ENCODE data around the gene DLGAP1. TPM values are rescaled to one million over a fixed set of nuclear protein-coding genes. Genes with fewer than 3 reads are reported as not detected.
A peak's percentile ranks its signal among the peaks of the same experiment; 100 is the strongest.

DLGAP1 gene
- total and polyA plus RNA-seq, 5 experiments from 2014 or later: not detected

DNA sequence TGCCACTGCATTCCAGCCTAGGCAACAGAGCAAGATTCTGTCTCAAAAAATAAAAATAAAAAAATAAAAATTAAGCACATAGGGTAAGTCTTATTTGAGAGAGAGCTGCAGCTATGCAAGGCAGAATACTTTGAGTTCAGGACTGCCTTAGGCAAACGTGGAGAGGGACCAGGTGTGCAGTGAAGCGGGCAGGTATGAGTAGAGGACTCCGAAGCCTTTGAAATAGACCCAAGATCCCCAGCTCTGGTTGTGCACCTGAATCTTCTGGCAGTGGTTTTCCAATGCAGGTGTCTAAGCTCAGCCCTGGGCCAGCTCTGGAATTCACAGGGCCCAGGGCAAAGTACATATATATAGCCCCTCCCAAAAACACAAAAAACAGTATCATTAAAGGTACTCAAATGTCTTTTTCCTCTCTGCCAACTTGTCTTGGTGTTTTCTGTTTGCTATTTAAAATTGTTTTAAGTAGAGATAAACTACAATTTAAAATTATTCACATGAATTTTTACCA, 983.9 kb downstream of the DLGAP1 start:
- no peak for DNase-seq
- no peak for ATAC-seq
- H3K4me1 Mint-ChIP-seq: peaks cover 6 to 13% (median 11%) of the 10 kb centered on the region in 4 donors
- H3K27me3 Mint-ChIP-seq: peaks cover 0 to 5% (median 0%) of the 10 kb centered on the region in 5 donors
- no peaks in the 10 kb centered on the region for H3K36me3 Mint-ChIP-seq
- H3K27ac Mint-ChIP-seq: no peak overlapping the region
- H3K4me3 Mint-ChIP-seq: no peak overlapping the region
- H3K9me3 Mint-ChIP-seq: peaks cover 0 to 2% (median 0%) of the 10 kb centered on the region in 9 donors
- POLR2A ChIA-PET: no interaction called here

DNA sequence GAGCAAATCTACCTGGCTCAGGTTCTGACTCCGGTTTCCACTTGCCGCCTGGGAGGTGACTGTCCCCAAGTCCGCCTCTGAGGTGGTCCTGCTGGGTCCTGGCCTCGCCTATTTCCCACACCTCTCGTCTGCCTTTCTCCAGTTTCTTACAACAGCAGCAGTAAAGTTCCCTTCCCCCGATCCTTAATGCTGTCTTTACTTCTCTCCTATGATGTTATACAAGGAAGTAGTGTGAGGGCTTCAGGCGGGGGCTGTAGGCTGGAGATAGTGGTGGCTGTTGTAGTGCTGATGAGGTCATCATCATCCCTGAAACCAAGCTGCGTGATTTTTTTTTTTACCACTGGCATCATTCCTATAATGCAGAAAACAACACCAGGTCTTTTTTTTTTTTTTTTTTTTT, 986.3 kb downstream of the DLGAP1 start:
- POLR2A ChIA-PET: no interaction called here
- Mint-ChIP-seq H3K4me1 (peaks cover 6 to 17% (median 16%) of the 10 kb centered on the region in 4 donors), H3K9me3 (no peaks in the 10 kb centered on the region), H3K36me3 (no peaks in the 10 kb centered on the region), H3K27me3 (no peaks in the 10 kb centered on the region), H3K4me3 (no peak overlapping the region), H3K27ac (peak overlapping the region in 2 of 10 donors; percentile 54 to 56)
- ATAC-seq (no peak), DNase-seq (no peak)

DNA sequence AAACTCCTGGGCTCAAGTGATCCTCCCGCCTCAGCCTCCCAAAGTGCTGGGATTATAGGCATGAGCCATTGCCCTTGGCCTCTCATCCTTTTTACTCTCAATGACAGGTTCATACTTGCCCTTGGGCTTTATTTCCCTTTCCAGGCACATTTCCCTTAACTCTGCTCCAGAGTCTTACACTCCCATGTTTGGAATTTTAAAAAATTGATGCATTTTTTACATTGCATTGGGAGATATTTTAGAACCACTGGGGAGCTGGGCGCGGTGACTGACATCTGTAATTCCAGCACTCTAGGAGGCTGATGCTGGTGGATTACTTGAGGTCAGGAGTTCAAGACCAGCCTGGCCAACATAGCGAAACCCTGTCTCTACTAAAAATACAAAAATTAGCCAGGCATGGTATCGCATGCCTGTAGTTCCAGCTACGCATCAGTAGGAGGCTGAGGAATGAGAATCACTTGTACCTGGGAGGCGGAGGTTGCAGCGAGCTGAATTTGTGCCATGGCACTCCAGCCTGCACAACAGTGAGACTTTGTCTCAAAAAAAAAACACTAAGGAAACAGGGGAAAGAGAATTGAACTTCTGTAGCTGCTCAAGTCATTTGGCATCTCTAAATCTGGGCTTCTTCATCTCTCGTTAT, 986.9 kb downstream of the DLGAP1 start:
- POLR2A ChIA-PET: no interaction called here
- no peak overlapping the region for H3K27ac Mint-ChIP-seq

DNA sequence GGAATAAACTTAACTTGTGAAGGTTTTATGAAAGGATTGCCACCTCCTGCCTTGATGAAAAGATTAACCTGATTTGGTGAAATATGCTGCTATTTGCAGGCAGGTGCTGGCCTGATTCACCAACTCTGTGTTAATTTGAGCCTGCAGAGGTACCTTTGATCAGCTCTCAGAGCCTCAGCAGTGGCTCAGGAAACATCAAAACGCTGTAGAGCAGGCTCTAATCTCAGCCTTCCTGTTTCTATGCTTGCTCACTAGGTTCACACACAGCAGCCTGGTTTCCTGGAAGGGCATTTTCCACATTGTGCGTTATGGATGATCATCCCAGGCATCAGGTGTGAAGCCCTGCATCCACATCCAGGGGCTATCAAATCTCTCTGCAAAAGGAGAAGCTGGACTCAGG, 988.2 kb downstream of the DLGAP1 start:
- H3K4me3 Mint-ChIP-seq: peak overlapping the region in 6 of 10 donors; percentile 3 to 46 (median 31)
- peak overlapping the region in 7 of 10 donors; percentile 3 to 78 (median 45) for H3K27ac Mint-ChIP-seq
- H3K9me3 Mint-ChIP-seq: peaks cover 0 to 8% (median 0%) of the 10 kb centered on the region in 9 donors
- DNase-seq (peak in 3 of 10 donors; percentile 21 to 45 (median 33)), ATAC-seq (peak; percentile 95)
- peaks cover 6 to 17% (median 17%) of the 10 kb centered on the region in 4 donors for H3K4me1 Mint-ChIP-seq
- H3K27me3 Mint-ChIP-seq: no peaks in the 10 kb centered on the region
- POLR2A ChIA-PET: interaction anchor here (1.1 to 1.9 kb wide), 2 partner anchors 15 to 127 kb away, joined by 3 to 6 read pairs; no protein-coding TSS in a partner anchor
- H3K36me3 Mint-ChIP-seq: peaks cover 0 to 5% (median 4%) of the 10 kb centered on the region in 3 donors

More for the DNA sequence above, 986.9 kb downstream of the DLGAP1 start:
- Mint-ChIP-seq H3K36me3 (no peaks in the 10 kb centered on the region), H3K4me3 (no peak overlapping the region), H3K27me3 (no peaks in the 10 kb centered on the region), H3K9me3 (no peaks in the 10 kb centered on the region), H3K4me1 (peaks cover 6 to 17% (median 16%) of the 10 kb centered on the region in 4 donors)
- DNase-seq (no peak), ATAC-seq (no peak)

DNA sequence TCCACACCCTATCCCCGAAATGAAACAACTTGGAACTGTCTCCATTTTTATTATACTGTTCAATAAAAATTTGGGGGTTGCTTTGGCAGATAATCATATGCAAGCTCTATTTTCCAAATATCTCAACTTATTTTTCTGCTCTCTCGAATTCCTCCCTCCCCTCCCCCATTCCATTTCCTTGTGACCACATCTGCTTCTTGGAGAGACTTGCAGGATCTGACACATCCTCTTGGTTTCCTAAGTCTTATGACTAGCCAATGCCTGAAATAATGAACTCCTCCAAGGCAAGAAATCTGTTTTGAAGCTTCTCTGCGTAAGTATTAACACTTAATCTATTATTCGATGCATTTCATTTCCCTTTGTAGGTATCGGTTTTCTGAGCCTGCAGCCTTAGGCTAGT, 989.1 kb downstream of the DLGAP1 start:
- no peak for ATAC-seq
- peak overlapping the region in 3 of 10 donors; percentile 32 to 63 (median 41) for H3K27ac Mint-ChIP-seq
- H3K36me3 Mint-ChIP-seq: peaks cover 1 to 9% (median 6%) of the 10 kb centered on the region in 3 donors
- peaks cover 6 to 17% (median 17%) of the 10 kb centered on the region in 4 donors for H3K4me1 Mint-ChIP-seq
- POLR2A ChIA-PET: interaction anchor here (0.8 to 1.9 kb wide), 2 partner anchors 14 to 17 kb away, joined by 3 to 6 read pairs; no protein-coding TSS in a partner anchor
- H3K4me3 Mint-ChIP-seq: no peak overlapping the region
- DNase-seq: no peak
- H3K9me3 Mint-ChIP-seq: peaks cover 0 to 16% (median 2%) of the 10 kb centered on the region in 9 donors
- H3K27me3 Mint-ChIP-seq: no peaks in the 10 kb centered on the region

DNA sequence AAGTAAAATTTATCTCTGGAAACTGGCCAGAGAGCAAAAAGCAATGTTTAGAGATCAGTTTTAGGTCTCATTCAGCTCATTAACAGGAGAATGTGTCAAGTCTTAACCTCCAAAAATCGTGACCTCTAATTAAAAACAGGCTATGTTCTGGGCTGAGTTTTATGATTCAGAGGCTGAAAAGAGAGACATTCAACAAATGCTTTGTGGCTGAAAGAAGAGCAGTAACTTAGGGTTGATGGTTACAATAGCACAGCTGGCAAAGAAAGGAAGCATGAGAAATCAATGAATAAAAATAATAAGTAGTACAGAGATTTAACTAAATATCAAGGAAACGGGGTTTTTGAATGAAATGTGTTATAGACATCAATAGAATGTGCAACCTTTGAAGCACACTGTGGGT, 992.1 kb downstream of the DLGAP1 start:
- Mint-ChIP-seq H3K27me3 (no peaks in the 10 kb centered on the region), H3K36me3 (peaks cover 6 to 18% (median 14%) of the 10 kb centered on the region in 3 donors), H3K27ac (peak overlapping the region in 1 of 10 donors; percentile 74), H3K4me1 (peaks cover 6 to 34% (median 23%) of the 10 kb centered on the region in 4 donors), H3K4me3 (no peak overlapping the region), H3K9me3 (peaks cover 0 to 20% (median 4%) of the 10 kb centered on the region in 9 donors)
- POLR2A ChIA-PET: interaction anchor here (1.0 to 1.2 kb wide), 2 partner anchors 10 to 13 kb away, joined by 3 to 5 read pairs; partner anchors contain the start of gene TGIF1
- ATAC-seq (no peak), DNase-seq (no peak)

DNA sequence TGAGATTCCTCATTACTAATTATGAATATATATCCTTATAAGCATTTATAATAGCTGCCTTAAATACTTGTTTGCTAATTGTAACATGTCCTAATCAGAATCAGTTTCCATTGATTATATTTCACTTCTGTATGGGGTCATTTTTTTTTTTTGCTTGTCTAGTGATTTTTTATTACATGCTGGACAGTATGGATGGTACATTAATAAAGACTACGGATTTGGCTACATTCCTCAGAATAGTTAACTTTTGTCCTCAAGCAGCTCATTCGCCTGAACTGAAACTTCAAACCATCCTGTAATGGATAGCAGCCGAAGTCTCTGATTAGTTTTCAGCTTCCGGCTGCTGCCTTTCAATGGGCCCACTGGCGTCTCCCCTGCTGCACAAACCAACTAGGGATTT, 993.4 kb downstream of the DLGAP1 start:
- Mint-ChIP-seq H3K9me3 (peaks cover 0 to 20% (median 4%) of the 10 kb centered on the region in 9 donors), H3K4me3 (no peak overlapping the region), H3K36me3 (peaks cover 10 to 31% (median 25%) of the 10 kb centered on the region in 3 donors), H3K27ac (no peak overlapping the region), H3K27me3 (no peaks in the 10 kb centered on the region), H3K4me1 (peaks cover 2 to 38% (median 20%) of the 10 kb centered on the region in 4 donors)
- POLR2A ChIA-PET: no interaction called here
- DNase-seq (no peak), ATAC-seq (no peak)

DNA sequence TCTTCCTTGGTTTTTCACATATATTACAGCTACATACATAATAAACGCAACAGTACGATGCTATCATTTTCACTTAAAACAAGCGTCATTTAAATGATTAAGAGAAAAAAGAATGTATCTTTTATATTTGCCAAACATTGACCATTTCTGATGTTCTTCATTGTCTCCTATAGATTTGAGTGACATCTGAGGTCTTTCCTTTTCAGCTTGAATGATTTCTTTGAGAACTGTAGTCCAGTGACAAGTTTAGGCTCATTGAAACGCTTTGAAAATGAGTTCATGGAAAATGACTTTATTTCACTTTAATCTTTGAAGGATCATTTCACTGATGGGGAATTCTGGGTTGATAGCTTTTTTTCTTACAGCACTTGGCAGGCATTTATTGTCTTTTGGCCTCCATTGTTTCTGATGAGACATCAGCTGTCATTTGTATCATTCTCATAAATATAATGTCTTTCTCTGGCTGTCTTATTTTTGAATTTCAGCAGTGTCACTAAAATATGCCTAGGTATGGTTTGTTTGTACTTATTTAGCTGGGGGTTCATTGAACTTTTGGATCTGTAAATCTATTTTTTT, 994.2 kb downstream of the DLGAP1 start:
- peaks cover 0 to 20% (median 4%) of the 10 kb centered on the region in 9 donors for H3K9me3 Mint-ChIP-seq
- POLR2A ChIA-PET: no interaction called here
- H3K27me3 Mint-ChIP-seq: no peaks in the 10 kb centered on the region
- H3K27ac Mint-ChIP-seq: no peak overlapping the region
- H3K4me3 Mint-ChIP-seq: no peak overlapping the region
- ATAC-seq: no peak
- peaks cover 2 to 30% (median 12%) of the 10 kb centered on the region in 4 donors for H3K4me1 Mint-ChIP-seq
- H3K36me3 Mint-ChIP-seq: peaks cover 10 to 37% (median 25%) of the 10 kb centered on the region in 3 donors
- DNase-seq: no peak

DNA sequence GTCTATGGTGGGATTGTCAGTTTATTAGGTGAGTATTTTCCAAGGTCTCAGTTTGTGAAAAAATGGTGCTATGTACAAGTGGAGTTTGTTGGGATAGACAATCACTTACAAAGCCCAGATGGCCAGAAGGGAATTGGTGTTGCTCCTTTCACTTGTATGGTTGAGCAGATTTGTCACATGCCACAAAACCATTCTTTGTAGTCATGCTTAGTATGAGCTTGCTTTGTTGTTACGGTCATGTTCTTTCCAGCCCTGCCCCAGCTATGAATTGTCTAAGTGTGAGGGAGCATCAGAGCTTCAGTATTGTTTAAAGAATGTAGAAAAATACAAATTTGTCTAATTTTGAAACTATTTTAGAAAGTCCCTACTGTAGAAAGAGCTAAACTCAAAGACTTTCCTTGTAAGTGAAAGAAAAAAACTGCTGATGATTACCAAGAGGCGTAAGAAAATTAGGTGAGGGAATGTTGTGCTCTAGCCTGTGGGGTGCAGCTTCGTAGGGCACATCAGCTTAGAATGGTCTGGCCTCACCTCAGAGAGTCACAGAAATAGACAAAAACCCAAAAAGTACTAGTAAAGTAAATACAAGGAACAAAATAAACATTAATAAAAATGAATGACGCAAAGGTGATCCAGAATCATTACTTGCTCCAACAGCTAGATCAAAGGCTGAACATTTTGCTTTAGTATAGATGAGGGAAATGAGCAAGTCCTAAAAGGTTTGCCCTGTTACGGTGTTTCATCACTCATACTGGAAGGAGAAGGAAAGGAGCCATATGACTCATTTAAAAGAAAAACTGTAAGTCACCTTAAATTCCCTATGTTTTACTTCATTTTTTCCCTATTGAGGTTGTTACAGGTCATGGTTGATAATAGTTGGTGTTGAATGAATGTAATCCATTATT, 995.9 kb downstream of the DLGAP1 start:
- H3K36me3 Mint-ChIP-seq: peaks cover 10 to 39% (median 25%) of the 10 kb centered on the region in 3 donors
- POLR2A ChIA-PET: interaction anchor here (0.6 to 1.2 kb wide), 2 partner anchors 10 to 12 kb away, joined by 3 to 4 read pairs; partner anchors contain the start of gene TGIF1

DNA sequence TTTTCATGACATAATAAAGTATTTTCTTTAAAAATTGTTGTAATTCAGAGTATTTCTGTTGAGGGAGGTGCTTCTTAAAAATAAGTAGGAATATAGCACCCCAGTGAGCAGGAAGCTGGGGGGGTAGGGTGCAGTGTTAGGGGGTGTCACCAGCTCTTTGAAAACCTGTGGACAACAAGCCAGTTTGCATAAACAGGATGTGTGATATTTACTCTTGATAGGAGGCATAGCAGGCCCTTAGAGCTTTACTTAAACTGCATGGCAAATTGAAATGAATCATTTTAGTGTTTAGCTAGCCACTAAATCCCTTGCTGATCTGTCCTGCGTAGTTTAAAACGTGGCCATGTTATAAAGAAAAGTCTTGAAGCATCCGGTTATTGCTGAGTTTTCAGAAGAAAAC, 996.7 kb downstream of the DLGAP1 start:
- peak overlapping the region in 4 of 10 donors; percentile 37 to 90 (median 66) for H3K27ac Mint-ChIP-seq
- peaks cover 5 to 48% (median 22%) of the 10 kb centered on the region in 4 donors for H3K4me1 Mint-ChIP-seq

More for the DNA sequence above, 995.9 kb downstream of the DLGAP1 start:
- Mint-ChIP-seq H3K4me1 (peaks cover 5 to 40% (median 15%) of the 10 kb centered on the region in 4 donors), H3K4me3 (peak overlapping the region in 2 of 10 donors; percentile 7 to 41), H3K9me3 (peaks cover 0 to 20% (median 4%) of the 10 kb centered on the region in 9 donors), H3K27ac (peak overlapping the region in 6 of 10 donors; percentile 37 to 90 (median 57)), H3K27me3 (no peaks in the 10 kb centered on the region)
- DNase-seq (no peak), ATAC-seq (no peak)

DNA sequence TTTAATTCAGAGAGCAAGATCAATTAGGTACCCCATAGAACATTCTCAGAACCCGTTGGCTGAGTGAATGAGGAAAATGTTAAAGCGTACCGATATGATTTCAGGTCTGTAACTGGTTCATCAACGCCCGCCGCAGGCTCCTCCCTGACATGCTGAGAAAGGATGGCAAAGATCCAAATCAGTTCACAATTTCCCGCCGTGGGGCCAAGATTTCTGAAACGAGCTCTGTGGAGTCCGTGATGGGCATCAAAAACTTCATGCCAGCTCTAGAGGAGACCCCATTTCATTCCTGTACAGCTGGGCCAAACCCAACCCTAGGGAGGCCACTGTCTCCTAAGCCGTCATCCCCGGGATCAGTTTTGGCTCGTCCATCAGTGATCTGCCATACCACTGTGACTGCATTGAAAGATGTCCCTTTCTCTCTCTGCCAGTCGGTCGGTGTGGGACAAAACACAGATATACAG, 997.8 kb downstream of the DLGAP1 start:
- Mint-ChIP-seq H3K9me3 (peaks cover 0 to 16% (median 4%) of the 10 kb centered on the region in 9 donors), H3K36me3 (peaks cover 10 to 39% (median 25%) of the 10 kb centered on the region in 3 donors), H3K27ac (peak overlapping the region in 4 of 10 donors; percentile 60 to 85 (median 76)), H3K4me3 (no peak overlapping the region), H3K27me3 (no peaks in the 10 kb centered on the region), H3K4me1 (peaks cover 12 to 57% (median 32%) of the 10 kb centered on the region in 4 donors)
- DNase-seq: no peak
- ATAC-seq: no peak
- POLR2A ChIA-PET: no interaction called here

More for the DNA sequence above, 996.7 kb downstream of the DLGAP1 start:
- H3K4me3 Mint-ChIP-seq: peak overlapping the region in 2 of 10 donors; percentile 7 to 41
- H3K36me3 Mint-ChIP-seq: peaks cover 10 to 39% (median 25%) of the 10 kb centered on the region in 3 donors
- H3K9me3 Mint-ChIP-seq: peaks cover 0 to 20% (median 4%) of the 10 kb centered on the region in 9 donors
- no peak for ATAC-seq
- no peak for DNase-seq
- no peaks in the 10 kb centered on the region for H3K27me3 Mint-ChIP-seq
- POLR2A ChIA-PET: interaction anchor here (1.2 kb wide), 1 partner anchor 9 kb away, joined by 4 read pairs; the partner anchor contains the start of gene TGIF1
